Fibroblast of lung (primary cell): ENCODE measurements around the gene RASSF8.

Experiments used
- CTCF ChIP-seq, 2 donors: IDR thresholded peaks in 1 of 2; conservative IDR thresholded peaks in 1 of 2; 1 replicate in 1 of 2; 2 replicates in 1 of 2; pipeline ENCODE4 v1.5.1; 2011 to 2012; ENCODE audit warnings: low read length in 2 of 2, control low read depth in 1 of 2, inconsistent platforms in 1 of 2, low read depth in 1 of 2, mild to moderate bottlenecking in 1 of 2
- EZH2 ChIP-seq: IDR thresholded peaks from 2 replicates; pipeline ENCODE4 v1.5.1; 2012; ENCODE audit warnings: low read length, control low read depth, mild to moderate bottlenecking; ENCODE audit errors: missing control alignments

GRCh38 chr12:25958428-25959070 is at the start of gene RASSF8:
- TF ChIP-seq EZH2: no peak
- no peak for TF ChIP-seq CTCF (conservative IDR thresholded peaks at IDR 0.05 in 1 of 2, IDR thresholded peaks at IDR 0.05 in 1 of 2; ENCODE audit: low read depth in 1 of 2, low read length in 2 of 2)
